ENCODE data around the gene SSRP1. TPM values are rescaled to one million over a fixed set of nuclear protein-coding genes. Genes with fewer than 3 reads are reported as not detected.

SSRP1 gene
- total RNA-seq, 4 donors from 2014 or later: 51.0 to 67.5 (median 56.5) TPM

DNA sequence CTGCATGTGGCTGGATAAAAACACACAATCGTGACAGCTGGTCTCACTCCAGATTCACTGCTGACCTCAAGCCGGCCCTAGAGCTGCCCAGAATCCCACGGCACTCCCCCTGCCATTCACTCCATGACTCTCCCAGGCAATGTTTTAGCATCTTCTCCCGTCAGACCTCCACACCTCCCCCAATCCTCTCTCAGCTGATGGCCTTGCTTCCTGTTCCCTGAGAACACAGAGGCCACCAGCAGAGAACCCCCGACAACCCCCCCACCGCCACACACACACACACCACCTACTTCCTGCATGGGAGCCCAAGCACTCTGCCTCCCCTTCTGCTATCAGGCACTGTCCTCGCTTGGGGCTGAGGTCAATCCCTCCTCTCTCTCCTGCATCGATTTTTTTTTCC is 20.2 kb downstream of the SSRP1 start:
- no peak for DNase-seq (ENCODE audit: low spot score in 2 of 2)
- WGBS, 2 donors: 24 to 26% methylated on average over 8 of the region's 8 CpGs
- H3K27ac ChIP-seq: peak overlapping the region in 2 of 4 donors; percentile 1 to 62
- H3K4me3 ChIP-seq: no peak overlapping the region
- TF ChIP-seq, protein P1, sequence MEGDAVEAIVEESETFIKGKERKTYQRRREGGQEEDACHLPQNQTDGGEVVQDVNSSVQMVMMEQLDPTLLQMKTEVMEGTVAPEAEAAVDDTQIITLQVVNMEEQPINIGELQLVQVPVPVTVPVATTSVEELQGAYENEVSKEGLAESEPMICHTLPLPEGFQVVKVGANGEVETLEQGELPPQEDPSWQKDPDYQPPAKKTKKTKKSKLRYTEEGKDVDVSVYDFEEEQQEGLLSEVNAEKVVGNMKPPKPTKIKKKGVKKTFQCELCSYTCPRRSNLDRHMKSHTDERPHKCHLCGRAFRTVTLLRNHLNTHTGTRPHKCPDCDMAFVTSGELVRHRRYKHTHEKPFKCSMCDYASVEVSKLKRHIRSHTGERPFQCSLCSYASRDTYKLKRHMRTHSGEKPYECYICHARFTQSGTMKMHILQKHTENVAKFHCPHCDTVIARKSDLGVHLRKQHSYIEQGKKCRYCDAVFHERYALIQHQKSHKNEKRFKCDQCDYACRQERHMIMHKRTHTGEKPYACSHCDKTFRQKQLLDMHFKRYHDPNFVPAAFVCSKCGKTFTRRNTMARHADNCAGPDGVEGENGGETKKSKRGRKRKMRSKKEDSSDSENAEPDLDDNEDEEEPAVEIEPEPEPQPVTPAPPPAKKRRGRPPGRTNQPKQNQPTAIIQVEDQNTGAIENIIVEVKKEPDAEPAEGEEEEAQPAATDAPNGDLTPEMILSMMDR (IDR thresholded peaks at IDR 0.05): no peak
- TF ChIP-seq POLR2A (IDR thresholded peaks at IDR 0.05) (no peak), EP300 (IDR thresholded peaks at IDR 0.05) (no peak)
- no peaks in the 10 kb centered on the region for H3K9me3 ChIP-seq
- H3K36me3 ChIP-seq: peaks cover 0 to 86% (median 0%) of the 10 kb centered on the region in 3 donors
- H3K4me1 ChIP-seq: peaks cover 0 to 99% (median 46%) of the 10 kb centered on the region in 4 donors
- no peaks in the 10 kb centered on the region for H3K27me3 ChIP-seq

DNA sequence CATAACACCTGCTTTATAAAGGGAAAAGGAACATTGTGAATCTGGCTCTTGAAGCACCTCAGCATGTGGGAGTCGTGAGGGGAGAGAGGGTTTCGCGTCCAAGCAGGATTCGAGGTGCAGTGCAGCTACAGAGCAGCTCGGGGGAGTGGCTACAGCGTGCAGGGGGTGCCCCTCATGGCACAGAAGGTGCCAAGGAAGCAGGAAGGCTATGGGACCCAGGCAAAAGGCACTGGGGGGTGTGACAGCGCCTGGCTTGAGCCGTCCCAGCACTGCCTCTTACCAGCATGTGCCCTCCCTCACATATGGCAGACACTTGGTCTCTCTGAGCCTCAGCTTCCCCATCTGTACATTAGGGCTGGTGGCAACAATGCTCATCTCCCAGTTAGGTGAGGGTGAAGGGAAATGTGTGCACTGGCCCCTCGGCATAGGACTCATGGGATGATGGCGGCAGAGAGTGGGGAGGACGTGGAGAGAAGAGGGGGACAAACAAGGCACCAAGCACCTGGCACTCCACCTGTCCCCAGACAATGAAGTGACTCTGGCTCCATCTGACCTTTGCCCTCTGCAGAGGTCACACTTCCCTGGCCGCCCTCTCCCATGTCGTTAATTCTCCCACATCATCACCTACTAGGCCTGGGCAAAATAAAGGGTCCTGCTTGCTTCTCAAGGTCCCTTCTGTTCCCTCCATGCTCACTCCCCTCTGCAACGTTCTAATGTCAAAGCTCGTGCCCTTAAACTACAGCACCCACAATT is 21.3 kb downstream of the SSRP1 start:
- Histone ChIP-seq H3K4me3 (no peak overlapping the region), H3K36me3 (peaks cover 0 to 86% (median 0%) of the 10 kb centered on the region in 3 donors), H3K27me3 (no peaks in the 10 kb centered on the region), H3K4me1 (peaks cover 0 to 99% (median 54%) of the 10 kb centered on the region in 4 donors), H3K27ac (no peak overlapping the region), H3K9me3 (no peaks in the 10 kb centered on the region)
- no peak for DNase-seq (ENCODE audit: low spot score in 2 of 2)
- WGBS, 2 donors: 78 to 82% methylated on average over 15 of the region's 15 CpGs
- TF ChIP-seq EP300 (IDR thresholded peaks at IDR 0.05) (no peak), POLR2A (IDR thresholded peaks at IDR 0.05) (no peak)
- TF ChIP-seq, protein P1 (IDR thresholded peaks at IDR 0.05): no peak

DNA sequence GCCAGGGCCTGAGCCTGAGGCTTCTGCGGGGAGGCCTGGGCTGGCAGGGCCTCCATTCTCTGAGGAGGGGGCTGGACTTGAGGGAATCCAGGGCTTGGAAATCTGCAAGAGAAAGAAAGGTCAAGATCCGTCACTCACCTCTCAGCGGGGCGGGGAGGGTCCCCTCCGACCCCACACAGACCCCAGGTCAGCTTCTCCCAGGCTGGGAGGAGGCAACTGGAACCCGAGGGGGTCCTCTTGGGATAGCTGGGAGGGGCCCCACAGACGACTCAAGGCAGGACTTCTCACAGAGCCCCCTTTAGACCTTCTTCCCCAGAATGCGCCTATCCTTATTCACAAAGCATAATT is 21.9 kb downstream of the SSRP1 start:
- DNase-seq (ENCODE audit: low spot score in 2 of 2): no peak
- no peaks in the 10 kb centered on the region for H3K9me3 ChIP-seq
- H3K27me3 ChIP-seq: no peaks in the 10 kb centered on the region
- no peak overlapping the region for H3K4me3 ChIP-seq
- peaks cover 0 to 86% (median 0%) of the 10 kb centered on the region in 3 donors for H3K36me3 ChIP-seq
- no peak for TF ChIP-seq POLR2A (IDR thresholded peaks at IDR 0.05)
- TF ChIP-seq, protein P1 (IDR thresholded peaks at IDR 0.05): no peak
- TF ChIP-seq EP300 (IDR thresholded peaks at IDR 0.05): no peak
- H3K4me1 ChIP-seq: peaks cover 0 to 99% (median 59%) of the 10 kb centered on the region in 4 donors
- H3K27ac ChIP-seq: peak overlapping the region in 2 of 4 donors; percentile 92 to 96
- 62 to 76% methylated on average over 8 of the region's 8 CpGs for WGBS, 2 donors

DNA sequence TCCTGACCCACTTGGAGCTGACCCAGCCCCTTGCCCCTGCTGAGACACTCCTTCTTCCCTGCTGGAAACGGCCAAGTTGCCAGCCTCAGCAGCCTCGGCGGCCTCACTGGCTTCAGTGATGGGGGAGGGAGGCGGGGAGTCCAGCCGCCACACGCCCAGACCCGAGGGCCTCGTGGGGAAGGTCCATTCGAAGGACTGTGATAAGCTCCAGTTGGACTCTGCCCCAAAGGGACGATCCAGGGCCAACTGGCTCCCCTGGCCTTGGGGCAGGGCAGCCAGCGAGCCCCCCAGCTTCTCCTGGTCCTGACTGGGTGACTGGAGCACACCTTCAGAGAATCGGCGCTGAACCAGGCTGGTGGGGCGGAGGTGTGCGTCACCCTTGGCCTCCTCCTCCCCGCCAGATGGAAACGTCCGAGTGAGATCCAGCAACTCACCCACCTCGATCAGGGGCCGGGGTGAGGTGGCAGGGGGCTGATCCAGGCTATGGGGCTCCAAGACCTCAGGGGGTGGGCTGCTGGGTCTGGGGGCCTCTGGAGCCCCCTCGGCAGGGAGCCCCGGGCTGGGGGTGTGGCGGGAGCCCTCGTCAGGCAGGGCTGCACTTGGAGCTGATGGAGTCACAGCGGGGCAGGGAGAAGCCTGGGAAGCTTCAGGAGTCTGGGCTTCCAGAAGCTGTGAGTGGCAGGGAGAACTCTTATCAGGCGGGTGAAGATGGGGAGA is 22.5 kb downstream of the SSRP1 start:
- Histone ChIP-seq H3K4me3 (no peak overlapping the region), H3K27ac (peak overlapping the region in 2 of 4 donors; percentile 92 to 96), H3K4me1 (peaks cover 0 to 99% (median 59%) of the 10 kb centered on the region in 4 donors), H3K9me3 (no peaks in the 10 kb centered on the region), H3K36me3 (peaks cover 0 to 86% (median 0%) of the 10 kb centered on the region in 3 donors), H3K27me3 (no peaks in the 10 kb centered on the region)
- 71 to 72% methylated on average over 19 to 25 of the region's 26 CpGs for WGBS, 2 donors
- TF ChIP-seq POLR2A (IDR thresholded peaks at IDR 0.05) (no peak), EP300 (IDR thresholded peaks at IDR 0.05) (no peak)
- TF ChIP-seq, protein P1 (IDR thresholded peaks at IDR 0.05): no peak
- DNase-seq (ENCODE audit: low spot score in 2 of 2): no peak

All from tibial nerve (tissue), 4 donors.